ENCODE measurements around the gene CDH23. TPM values are rescaled to one million over a fixed set of nuclear protein-coding genes. Genes with fewer than 3 reads are reported as not detected.

The CDH23 gene
- total RNA-seq, 4 donors from 2014 or later: 13.8 to 20.1 (median 17.3) TPM

DNA sequence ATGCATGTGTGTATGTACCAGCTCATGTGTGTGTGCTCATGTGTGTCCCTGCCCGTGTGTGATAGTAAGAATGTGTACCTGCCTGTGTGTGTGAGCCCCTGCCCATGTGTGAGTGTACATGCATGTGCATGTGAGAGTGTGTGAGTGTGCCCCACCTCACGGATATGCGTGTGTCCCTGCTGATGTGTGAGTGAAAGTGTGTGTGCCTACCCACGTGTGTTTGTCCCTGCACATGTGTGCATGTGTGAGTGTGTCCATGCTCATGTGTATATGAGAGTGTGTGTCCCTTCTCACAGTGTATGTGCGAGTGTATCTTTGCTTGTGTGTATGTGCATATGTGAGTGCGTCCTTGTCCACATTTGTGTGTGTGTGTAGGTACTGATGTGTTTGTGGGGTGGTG, 69.6 kb downstream of the CDH23 start:
- Histone ChIP-seq H3K9me3 (no peaks in the 10 kb centered on the region), H3K4me3 (no peak overlapping the region)
- 87 to 90% methylated on average over 5 to 6 of the region's 6 CpGs for WGBS, 2 donors

GRCh38 chr10:71467161-71467560, 70.4 kb downstream of the CDH23 start:
- no peaks in the 10 kb centered on the region for H3K9me3 ChIP-seq
- H3K4me3 ChIP-seq: no peak overlapping the region
- peaks cover 0 to 5% (median 0%) of the 10 kb centered on the region in 4 donors for H3K4me1 ChIP-seq
- 85 to 90% methylated on average over 7 of the region's 7 CpGs for WGBS, 2 donors
- H3K27ac ChIP-seq: no peak overlapping the region
- no peaks in the 10 kb centered on the region for H3K27me3 ChIP-seq
- no peak for DNase-seq (ENCODE audit: low spot score in 2 of 2)
- TF ChIP-seq EP300 (IDR thresholded peaks at IDR 0.05) (no peak), POLR2A (IDR thresholded peaks at IDR 0.05) (no peak)
- TF ChIP-seq, protein P1, sequence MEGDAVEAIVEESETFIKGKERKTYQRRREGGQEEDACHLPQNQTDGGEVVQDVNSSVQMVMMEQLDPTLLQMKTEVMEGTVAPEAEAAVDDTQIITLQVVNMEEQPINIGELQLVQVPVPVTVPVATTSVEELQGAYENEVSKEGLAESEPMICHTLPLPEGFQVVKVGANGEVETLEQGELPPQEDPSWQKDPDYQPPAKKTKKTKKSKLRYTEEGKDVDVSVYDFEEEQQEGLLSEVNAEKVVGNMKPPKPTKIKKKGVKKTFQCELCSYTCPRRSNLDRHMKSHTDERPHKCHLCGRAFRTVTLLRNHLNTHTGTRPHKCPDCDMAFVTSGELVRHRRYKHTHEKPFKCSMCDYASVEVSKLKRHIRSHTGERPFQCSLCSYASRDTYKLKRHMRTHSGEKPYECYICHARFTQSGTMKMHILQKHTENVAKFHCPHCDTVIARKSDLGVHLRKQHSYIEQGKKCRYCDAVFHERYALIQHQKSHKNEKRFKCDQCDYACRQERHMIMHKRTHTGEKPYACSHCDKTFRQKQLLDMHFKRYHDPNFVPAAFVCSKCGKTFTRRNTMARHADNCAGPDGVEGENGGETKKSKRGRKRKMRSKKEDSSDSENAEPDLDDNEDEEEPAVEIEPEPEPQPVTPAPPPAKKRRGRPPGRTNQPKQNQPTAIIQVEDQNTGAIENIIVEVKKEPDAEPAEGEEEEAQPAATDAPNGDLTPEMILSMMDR (IDR thresholded peaks at IDR 0.05): no peak
- no peaks in the 10 kb centered on the region for H3K36me3 ChIP-seq

More for the DNA sequence above, 69.6 kb downstream of the CDH23 start:
- Histone ChIP-seq H3K4me1 (no peaks in the 10 kb centered on the region), H3K27me3 (no peaks in the 10 kb centered on the region), H3K27ac (no peak overlapping the region), H3K36me3 (no peaks in the 10 kb centered on the region)
- TF ChIP-seq POLR2A (IDR thresholded peaks at IDR 0.05) (no peak), EP300 (IDR thresholded peaks at IDR 0.05) (no peak)
- TF ChIP-seq, protein P1 (IDR thresholded peaks at IDR 0.05): no peak
- DNase-seq (ENCODE audit: low spot score in 2 of 2): no peak

- Histone ChIP-seq H3K4me3 (no peak overlapping the region), H3K36me3 (no peaks in the 10 kb centered on the region), H3K4me1 (peaks cover 0 to 11% (median 0%) of the 10 kb centered on the region in 4 donors), H3K9me3 (no peaks in the 10 kb centered on the region), H3K27me3 (no peaks in the 10 kb centered on the region), H3K27ac (no peak overlapping the region)
- TF ChIP-seq EP300 (IDR thresholded peaks at IDR 0.05) (no peak), POLR2A (IDR thresholded peaks at IDR 0.05) (no peak)
- TF ChIP-seq, protein P1 (IDR thresholded peaks at IDR 0.05): no peak
- DNase-seq (ENCODE audit: low spot score in 2 of 2): no peak
- 91 to 95% methylated on average over 9 of the region's 9 CpGs for WGBS, 2 donors
These were observed 71.0 kb downstream of the CDH23 start for GRCh38 chr10:71467569-71468362.

DNA sequence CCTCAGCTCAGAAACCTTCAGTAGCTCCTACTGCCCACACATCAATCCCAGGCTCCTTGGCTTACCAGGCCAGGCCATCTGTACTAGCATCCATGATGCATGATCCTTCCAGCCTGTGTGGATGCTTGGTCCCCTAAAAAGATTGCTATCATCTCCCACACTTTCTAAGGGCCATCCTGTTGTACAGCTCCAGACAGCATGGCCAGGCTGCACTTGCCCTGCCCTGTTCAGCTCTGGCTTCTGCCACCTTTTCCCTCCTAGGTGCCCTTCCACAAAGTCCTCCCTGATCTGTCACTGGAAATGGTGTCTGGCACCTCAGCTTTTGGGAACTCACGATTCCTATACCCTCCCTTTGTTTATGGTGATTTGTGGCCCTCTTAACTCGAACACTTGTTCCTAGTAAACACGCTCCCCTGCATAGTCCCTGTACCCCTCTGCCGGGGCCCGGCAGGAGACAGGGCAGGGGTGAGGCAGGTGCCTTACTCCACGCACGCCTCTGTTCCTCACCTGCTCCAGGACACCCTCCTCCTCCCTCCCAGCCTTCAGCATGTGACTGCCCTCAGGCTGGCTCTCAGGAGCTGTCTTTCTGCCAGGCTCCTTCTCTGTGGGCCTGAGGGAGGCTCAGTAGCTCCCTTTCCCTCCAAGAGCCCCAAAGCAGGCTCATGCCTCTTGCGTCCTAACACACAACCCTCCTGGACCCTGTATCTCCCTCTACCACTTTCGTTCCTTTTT, 71.8 kb downstream of the CDH23 start:
- Histone ChIP-seq H3K4me3 (no peak overlapping the region), H3K9me3 (no peaks in the 10 kb centered on the region), H3K4me1 (peaks cover 0 to 11% (median 0%) of the 10 kb centered on the region in 4 donors), H3K27me3 (no peaks in the 10 kb centered on the region), H3K27ac (no peak overlapping the region), H3K36me3 (no peaks in the 10 kb centered on the region)
- 77 to 80% methylated on average over 9 of the region's 9 CpGs for WGBS, 2 donors
- DNase-seq (ENCODE audit: low spot score in 2 of 2): no peak
- TF ChIP-seq, protein P1 (IDR thresholded peaks at IDR 0.05): no peak
- TF ChIP-seq EP300 (IDR thresholded peaks at IDR 0.05): no peak
- no peak for TF ChIP-seq POLR2A (IDR thresholded peaks at IDR 0.05)

DNA sequence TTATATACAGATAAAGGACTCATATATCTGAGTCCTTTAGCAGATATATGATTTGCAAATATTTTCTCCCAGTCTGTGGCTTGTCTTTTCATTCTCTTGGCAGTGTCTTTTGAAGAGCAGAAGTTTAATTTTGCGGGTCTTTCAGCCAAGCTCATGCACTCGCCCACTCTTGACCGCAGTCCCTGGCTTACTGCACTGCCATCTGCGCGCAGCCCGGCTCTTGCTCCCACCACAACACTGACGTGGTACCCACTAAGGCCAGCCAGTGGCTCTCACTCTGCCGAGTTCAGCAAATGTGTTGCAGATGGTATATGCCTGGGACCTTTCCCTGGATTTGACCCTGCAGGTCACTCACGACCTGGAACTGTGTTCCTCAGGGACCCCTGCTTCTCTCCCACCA, 74.3 kb downstream of the CDH23 start:
- Histone ChIP-seq H3K36me3 (no peaks in the 10 kb centered on the region), H3K27me3 (no peaks in the 10 kb centered on the region), H3K4me1 (peaks cover 0 to 36% (median 7%) of the 10 kb centered on the region in 4 donors), H3K4me3 (no peak overlapping the region), H3K9me3 (no peaks in the 10 kb centered on the region), H3K27ac (no peak overlapping the region)
- no peak for DNase-seq (ENCODE audit: low spot score in 2 of 2)
- TF ChIP-seq EP300 (IDR thresholded peaks at IDR 0.05) (no peak), POLR2A (IDR thresholded peaks at IDR 0.05) (no peak)
- TF ChIP-seq, protein P1 (IDR thresholded peaks at IDR 0.05): no peak
- 77 to 90% methylated on average over 9 of the region's 9 CpGs for WGBS, 2 donors
